Cardiac fibroblast (primary cell): ENCODE data around the gene GREM1.

ENCODE experiments used
- DNase-seq, 2 donors: peaks; one replicate each; pipeline versions ENCODE4 v3.0.0 to v3.0.0-alpha.2; 2010; ENCODE audit warnings: low read depth in 2 of 2
- H3K4me3 ChIP-seq, 2 donors: replicated peaks in 1 of 2; 1 replicate in 1 of 2; 2 replicates in 1 of 2; pipeline ENCODE4 v1.5.1; 2011; ENCODE audit warnings: low read depth in 2 of 2, low read length in 2 of 2, mild to moderate bottlenecking in 2 of 2, moderate library complexity in 1 of 2
- CTCF ChIP-seq: IDR thresholded peaks from one replicate; pipeline ENCODE4 v1.5.1; 2011; ENCODE audit warnings: low read depth, mild to moderate bottlenecking, low read length, inconsistent platforms

Gene GREM1

DNA sequence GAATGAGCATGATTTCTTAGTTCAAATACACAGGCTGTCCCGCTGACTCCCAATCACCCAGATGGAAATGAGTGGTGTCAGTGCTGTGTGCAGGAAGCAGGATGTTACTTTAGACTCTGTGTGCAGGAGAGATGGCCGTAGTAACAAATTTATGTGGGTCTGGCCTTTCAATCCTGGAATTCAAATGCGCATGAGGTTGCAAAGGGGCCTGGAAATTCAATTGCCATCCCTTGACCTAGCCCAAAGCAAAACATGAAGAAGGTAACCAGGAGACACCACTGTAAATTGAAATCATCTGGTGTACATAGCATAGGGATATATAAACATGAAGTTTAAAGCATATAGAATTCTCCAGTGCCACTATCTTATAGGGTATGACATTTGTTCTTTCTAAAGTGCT, 33.2 kb downstream of the GREM1 start:
- TF ChIP-seq CTCF = no peak
- no peak for DNase-seq

GRCh38 chr15:32757426-32757825, 39.6 kb downstream of the GREM1 start:
- TF ChIP-seq CTCF = no peak
- DNase-seq = no peak
- H3K4me3 ChIP-seq = no peak overlapping the region

More for the DNA sequence above, 33.2 kb downstream of the GREM1 start:
- no peak overlapping the region for H3K4me3 ChIP-seq

DNA sequence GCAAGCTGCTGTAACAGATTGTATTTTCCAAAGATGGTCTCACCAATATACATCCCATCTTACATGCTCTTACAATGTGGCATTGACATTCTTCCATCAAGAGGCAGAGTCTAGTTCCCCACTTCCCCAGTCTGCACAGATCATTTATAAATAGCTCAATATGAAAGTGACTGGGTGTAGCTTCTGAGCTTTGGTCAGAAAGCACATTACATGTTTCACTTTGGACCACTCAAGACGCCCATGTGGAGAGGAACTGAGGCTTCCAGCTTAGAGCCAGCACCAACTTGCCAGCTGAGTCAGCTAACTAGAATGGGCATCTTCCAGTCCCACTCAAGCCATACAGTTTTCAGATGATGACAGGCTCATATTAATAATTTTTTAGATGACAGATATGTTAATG, 45.5 kb downstream of the GREM1 start:
- no peak for DNase-seq
- TF ChIP-seq CTCF = no peak
- H3K4me3 ChIP-seq = no peak overlapping the region

GRCh38 chr15:32765236-32765635, 47.4 kb downstream of the GREM1 start:
- no peak for TF ChIP-seq CTCF
- no peak overlapping the region for H3K4me3 ChIP-seq
- DNase-seq = no peak

- no peak for TF ChIP-seq CTCF
- H3K4me3 ChIP-seq = no peak overlapping the region
- no peak for DNase-seq
Observed at GRCh38 chr15:32766101-32766500, 48.3 kb downstream of the GREM1 start.

DNA sequence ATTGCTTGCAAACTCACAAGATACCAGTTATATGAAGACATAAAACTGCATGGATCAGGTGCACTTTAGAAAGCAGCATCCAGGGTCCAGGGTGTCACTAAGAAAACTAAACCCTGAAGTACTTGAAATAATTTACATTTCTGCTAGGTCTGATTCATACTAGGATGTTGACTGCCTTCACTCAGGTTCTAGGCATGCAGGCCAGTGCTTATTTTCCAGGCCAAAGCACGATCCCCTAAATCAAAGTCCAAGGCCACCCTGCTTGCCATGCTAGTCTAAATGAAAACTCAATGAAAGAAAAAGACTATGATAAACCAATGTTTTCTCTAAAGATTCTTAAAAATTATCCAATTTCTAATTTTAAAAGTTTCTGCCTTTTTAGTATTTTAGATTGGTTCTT, 49.4 kb downstream of the GREM1 start:
- no peak for TF ChIP-seq CTCF

GRCh38 chr15:32774022-32774421, 56.2 kb downstream of the GREM1 start:
- H3K4me3 ChIP-seq = no peak overlapping the region
- DNase-seq = peak; percentile 54 to 98
- no peak for TF ChIP-seq CTCF

More for the DNA sequence above, 49.4 kb downstream of the GREM1 start:
- DNase-seq = no peak
- no peak overlapping the region for H3K4me3 ChIP-seq
